IPS DF 6.9 (cell line): Measurements from ENCODE around the gene CAMTA1.

Experiments used
- DNase-seq: peaks from one replicate; pipeline ENCODE4 v3.0.0-alpha.2; 2013; ENCODE audit warnings: low read depth, low spot score
- H3K27ac ChIP-seq: one replicate; pipeline ENCODE4 v1.5.1; 2013; ENCODE audit warnings: low read length, control low read depth
- H3K27me3 ChIP-seq: 2 replicates; pipeline ENCODE4 v1.6.1; 2013; ENCODE audit warnings: mild to moderate bottlenecking, low read length; ENCODE audit not compliant: control insufficient read depth, insufficient read depth
- H3K36me3 ChIP-seq: 2 replicates; pipeline ENCODE4 v1.6.1; 2013; ENCODE audit warnings: low read length; ENCODE audit not compliant: control insufficient read depth, insufficient read depth
- H3K4me1 ChIP-seq: 2 replicates; pipeline ENCODE4 v1.6.1; 2013; ENCODE audit warnings: low read length; ENCODE audit not compliant: control insufficient read depth, insufficient read depth
- H3K4me3 ChIP-seq: 2 replicates; pipeline ENCODE4 v1.5.1; 2013; ENCODE audit warnings: mild to moderate bottlenecking, low read length
- H3K9me3 ChIP-seq: 2 replicates; pipeline ENCODE4 v1.6.1; 2013; ENCODE audit warnings: low read length, inconsistent platforms; ENCODE audit not compliant: control insufficient read depth, insufficient read depth
- WGBS: extraction: QIAGEN DNeasy Blood & Tissue Kit; methylation state at CpG from one replicate; pipeline ENCODE4 v1.1.7; 2013; ENCODE audit warnings: mixed read lengths, missing lambda C conversion rate; ENCODE audit not compliant: insufficient read length, insufficient coverage; 5-methylcytosine and 5-hydroxymethylcytosine counted together

The CAMTA1 gene

GRCh38 chr1:7467476-7468175 lies 682.4 kb downstream of the CAMTA1 start:
- H3K4me3 ChIP-seq: no peak overlapping the region
- H3K27ac ChIP-seq: no peak overlapping the region
- WGBS: no CpG with 5 or more reads among the region's 27 CpGs
- no peaks in the 10 kb centered on the region for H3K27me3 ChIP-seq
- H3K4me1 ChIP-seq: no peaks in the 10 kb centered on the region
- no peaks in the 10 kb centered on the region; the same call in 1 of the 2 replicates for H3K36me3 ChIP-seq
- no peaks in the 10 kb centered on the region for H3K9me3 ChIP-seq
- DNase-seq: no peak

GRCh38 chr1:7468248-7468647 lies 683.0 kb downstream of the CAMTA1 start:
- Histone ChIP-seq H3K36me3 (no peaks in the 10 kb centered on the region; the same call in 1 of the 2 replicates), H3K9me3 (no peaks in the 10 kb centered on the region), H3K27ac (no peak overlapping the region), H3K27me3 (no peaks in the 10 kb centered on the region), H3K4me1 (no peaks in the 10 kb centered on the region), H3K4me3 (no peak overlapping the region)
- no CpG with 5 or more reads among the region's 9 CpGs for WGBS
- DNase-seq: no peak

DNA sequence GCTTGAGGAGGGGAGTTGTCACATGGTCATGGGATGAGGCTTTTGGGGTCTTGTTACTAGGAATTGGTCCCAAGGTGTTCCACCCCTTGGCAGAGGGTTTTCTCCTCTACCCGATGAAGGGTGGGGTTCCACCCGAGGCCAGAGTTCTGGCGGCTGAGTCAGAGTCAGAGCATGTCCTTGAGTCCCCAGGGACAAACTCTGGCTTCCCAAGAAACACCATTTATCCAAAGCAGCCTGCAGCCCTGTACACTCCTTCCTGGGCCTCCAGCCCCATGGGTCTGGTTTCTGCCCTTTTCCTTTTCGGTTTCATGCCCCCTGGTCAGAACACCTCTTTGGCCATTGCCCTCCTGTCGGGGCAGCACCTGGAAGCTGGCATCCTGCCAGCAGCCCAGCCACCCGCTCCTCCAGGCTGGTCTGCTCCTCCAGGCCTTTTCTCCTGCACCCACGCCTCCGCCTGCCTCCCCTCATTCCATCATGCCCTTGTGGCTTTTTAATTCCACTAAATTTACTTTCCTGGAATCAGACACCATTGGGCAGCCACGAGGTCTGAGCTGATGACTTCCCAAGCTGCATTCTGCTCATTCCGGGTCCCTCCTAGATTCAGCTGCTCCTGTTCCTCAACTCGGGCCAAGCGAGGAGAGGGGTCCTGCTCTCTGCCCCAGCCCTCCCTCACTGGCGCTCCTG lies 684.1 kb downstream of the CAMTA1 start:
- Histone ChIP-seq H3K36me3 (no peaks in the 10 kb centered on the region; the same call in 1 of the 2 replicates), H3K27ac (no peak overlapping the region), H3K4me3 (no peak overlapping the region), H3K4me1 (no peaks in the 10 kb centered on the region), H3K27me3 (no peaks in the 10 kb centered on the region), H3K9me3 (no peaks in the 10 kb centered on the region)
- WGBS: no CpG with 5 or more reads among the region's 13 CpGs
- DNase-seq: no peak

GRCh38 chr1:7470904-7471638 lies 685.8 kb downstream of the CAMTA1 start:
- Histone ChIP-seq H3K27me3 (no peaks in the 10 kb centered on the region), H3K9me3 (no peaks in the 10 kb centered on the region), H3K27ac (no peak overlapping the region), H3K4me1 (no peaks in the 10 kb centered on the region), H3K36me3 (no peaks in the 10 kb centered on the region), H3K4me3 (no peak overlapping the region)
- no peak for DNase-seq
- WGBS: no CpG with 5 or more reads among the region's 12 CpGs

GRCh38 chr1:7471836-7472235 lies 686.6 kb downstream of the CAMTA1 start:
- Histone ChIP-seq H3K9me3 (no peaks in the 10 kb centered on the region), H3K27me3 (no peaks in the 10 kb centered on the region), H3K4me1 (no peaks in the 10 kb centered on the region), H3K36me3 (no peaks in the 10 kb centered on the region), H3K4me3 (no peak overlapping the region), H3K27ac (no peak overlapping the region)
- WGBS: no CpG with 5 or more reads among the region's 14 CpGs
- DNase-seq: no peak

DNA sequence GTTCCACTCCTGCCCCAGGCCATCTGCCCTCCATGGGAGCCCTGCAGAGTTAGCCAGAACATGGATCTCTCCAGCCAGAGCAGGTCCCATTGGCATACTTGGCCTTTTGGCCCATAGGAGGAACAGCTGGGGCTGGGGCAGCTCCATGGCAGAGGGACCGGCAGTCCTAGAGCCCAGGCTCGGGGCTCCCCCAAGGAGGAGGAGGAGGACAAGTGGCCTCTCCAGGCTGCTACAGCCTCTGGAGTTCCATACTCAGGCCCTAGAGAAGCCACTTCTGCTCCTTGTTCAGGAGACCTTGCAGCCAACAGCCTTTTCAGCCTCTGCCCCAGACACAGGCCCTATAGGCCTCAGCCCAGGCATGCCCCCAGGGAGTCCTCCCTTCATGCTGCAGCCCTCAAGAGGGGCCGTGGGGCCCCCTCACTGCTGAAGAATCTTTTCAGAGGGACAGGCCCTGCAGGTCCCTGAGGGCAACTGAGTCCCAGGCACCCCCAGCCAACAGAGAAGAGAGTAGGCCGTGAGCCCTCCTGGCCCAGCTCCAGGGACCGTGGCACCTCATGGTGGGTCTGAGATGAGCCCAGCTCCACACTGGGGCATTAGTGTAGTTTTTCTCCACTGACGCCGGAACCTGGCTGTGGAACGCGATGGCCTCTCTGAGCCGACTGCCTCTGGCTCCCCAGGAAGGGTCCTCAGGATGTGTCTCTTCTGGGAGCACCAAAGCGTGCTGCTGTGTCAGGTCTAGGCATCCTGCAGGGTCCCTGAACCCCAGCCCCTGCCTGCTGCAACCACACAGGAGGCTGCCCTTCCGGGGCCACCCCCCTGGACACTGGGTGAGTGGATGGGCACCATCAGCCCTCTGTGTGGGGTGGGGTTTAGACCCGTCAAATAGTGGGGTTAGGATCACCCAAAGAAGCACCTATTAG lies 688.2 kb downstream of the CAMTA1 start:
- no peaks in the 10 kb centered on the region for H3K9me3 ChIP-seq
- no peaks in the 10 kb centered on the region for H3K4me1 ChIP-seq
- H3K4me3 ChIP-seq: no peak overlapping the region
- no peak for DNase-seq
- no CpG with 5 or more reads among the region's 13 CpGs for WGBS
- H3K27me3 ChIP-seq: no peaks in the 10 kb centered on the region
- H3K36me3 ChIP-seq: no peaks in the 10 kb centered on the region
- H3K27ac ChIP-seq: no peak overlapping the region

DNA sequence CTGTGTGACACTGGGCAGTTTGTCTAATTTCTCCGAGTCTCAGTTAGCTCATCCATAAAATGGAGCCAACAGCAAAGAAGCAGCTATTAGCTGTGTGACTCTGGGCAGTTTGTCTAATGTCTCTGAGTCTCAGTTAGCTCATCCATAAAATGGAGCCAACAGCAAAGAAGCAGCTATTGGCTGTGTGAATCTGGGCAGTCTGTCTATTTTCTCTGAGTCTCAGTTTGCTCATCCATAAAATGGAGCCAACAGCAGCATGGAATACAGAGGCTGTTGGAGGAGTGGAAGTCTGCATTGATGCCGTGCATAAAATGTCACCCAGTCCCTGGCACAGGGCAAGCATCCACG lies 688.9 kb downstream of the CAMTA1 start:
- no peaks in the 10 kb centered on the region for H3K27me3 ChIP-seq
- H3K27ac ChIP-seq: no peak overlapping the region
- H3K9me3 ChIP-seq: no peaks in the 10 kb centered on the region
- H3K4me3 ChIP-seq: no peak overlapping the region
- no peaks in the 10 kb centered on the region for H3K4me1 ChIP-seq
- no peak for DNase-seq
- H3K36me3 ChIP-seq: no peaks in the 10 kb centered on the region
- no CpG with 5 or more reads among the region's 3 CpGs for WGBS

GRCh38 chr1:7474786-7475502 lies 689.7 kb downstream of the CAMTA1 start:
- no peak for DNase-seq
- no peaks in the 10 kb centered on the region for H3K36me3 ChIP-seq
- H3K4me3 ChIP-seq: no peak overlapping the region
- no peaks in the 10 kb centered on the region for H3K4me1 ChIP-seq
- no peaks in the 10 kb centered on the region for H3K27me3 ChIP-seq
- no CpG with 5 or more reads among the region's 13 CpGs for WGBS
- H3K27ac ChIP-seq: no peak overlapping the region
- no peaks in the 10 kb centered on the region for H3K9me3 ChIP-seq

DNA sequence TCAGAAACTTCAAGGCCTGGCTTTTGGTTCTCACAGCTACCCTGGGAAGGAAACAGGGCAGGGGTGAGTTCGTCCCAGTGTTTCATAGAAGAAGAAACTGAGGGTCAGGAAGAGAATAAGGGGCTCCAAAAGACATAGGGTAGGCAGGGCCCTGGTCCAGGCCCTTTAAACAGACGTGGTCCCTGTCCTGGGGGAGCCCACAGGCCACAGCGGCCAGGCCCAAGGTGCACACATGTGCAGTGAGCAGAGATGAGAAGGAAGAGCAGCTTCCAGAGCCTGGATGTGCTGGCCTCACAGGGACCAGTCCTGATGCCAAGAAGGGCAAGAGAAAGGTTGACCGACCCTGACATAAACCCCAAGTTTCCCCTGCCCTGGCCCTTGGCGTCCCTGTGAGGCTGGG lies 690.4 kb downstream of the CAMTA1 start:
- WGBS: no CpG with 5 or more reads among the region's 5 CpGs
- no peaks in the 10 kb centered on the region for H3K9me3 ChIP-seq
- DNase-seq: no peak
- no peaks in the 10 kb centered on the region for H3K27me3 ChIP-seq
- H3K4me3 ChIP-seq: no peak overlapping the region
- no peak overlapping the region for H3K27ac ChIP-seq
- H3K4me1 ChIP-seq: no peaks in the 10 kb centered on the region
- no peaks in the 10 kb centered on the region for H3K36me3 ChIP-seq
